Endodermal cell (in vitro differentiated cells): ENCODE data around the gene SYNE2. TPM values are rescaled to one million over a fixed set of nuclear protein-coding genes. Genes with fewer than 3 reads are reported as not detected.

Source experiments
- DNase-seq: peaks from one replicate; pipeline ENCODE4 v3.0.0-alpha.2; 2017
- H3K27ac ChIP-seq: 2 replicates; pipeline ENCODE4 v1.5.1; 2013; ENCODE audit warnings: mild to moderate bottlenecking, low read depth, low read length, moderate library complexity
- H3K27me3 ChIP-seq: 2 replicates; pipeline ENCODE4 v1.6.1; 2013; ENCODE audit warnings: mild to moderate bottlenecking, low read length, moderate library complexity; ENCODE audit not compliant: insufficient read depth, control insufficient read depth, poor library complexity, severe bottlenecking
- H3K36me3 ChIP-seq: 2 replicates; pipeline ENCODE4 v1.7.0; 2013; ENCODE audit warnings: mild to moderate bottlenecking, low read length, moderate library complexity; ENCODE audit not compliant: control insufficient read depth, insufficient read depth
- H3K4me1 ChIP-seq: one replicate; pipeline ENCODE4 v1.7.0; 2013; ENCODE audit warnings: low read length; ENCODE audit not compliant: control insufficient read depth, insufficient read depth
- H3K4me3 ChIP-seq: 2 replicates; pipeline ENCODE4 v1.5.1; 2013; ENCODE audit warnings: mild to moderate bottlenecking, low read length, moderate library complexity
- H3K9ac ChIP-seq: 2 replicates; pipeline ENCODE4 v1.6.1; 2013; ENCODE audit warnings: mild to moderate bottlenecking, low read length, moderate library complexity; ENCODE audit not compliant: poor library complexity, severe bottlenecking; ENCODE audit errors: extremely low read depth
- H3K9me3 ChIP-seq: 2 replicates; pipeline ENCODE4 v1.6.1; 2013; ENCODE audit warnings: mild to moderate bottlenecking, low read length, moderate library complexity; ENCODE audit not compliant: control insufficient read depth
- H3K27ac Mint-ChIP-seq: 2 replicates; pipeline ENCODE4 v1.8.0; 2020; ENCODE audit warnings: mixed read lengths
- H3K27me3 Mint-ChIP-seq: 2 replicates; pipeline ENCODE4 v1.8.0; 2021; ENCODE audit warnings: mild to moderate bottlenecking, mixed read lengths; ENCODE audit not compliant: insufficient read depth
- H3K36me3 Mint-ChIP-seq: 2 replicates; pipeline ENCODE4 v1.8.0; 2020; ENCODE audit warnings: low read depth, mixed read lengths
- H3K4me1 Mint-ChIP-seq: 2 replicates; pipeline ENCODE4 v1.8.0; 2020; ENCODE audit warnings: mixed read lengths
- H3K4me3 Mint-ChIP-seq: 2 replicates; pipeline ENCODE4 v1.8.0; 2020; ENCODE audit warnings: mild to moderate bottlenecking, moderate library complexity, mixed read lengths
- H3K9me3 Mint-ChIP-seq: 2 replicates; pipeline ENCODE4 v1.8.0; 2020; ENCODE audit warnings: mild to moderate bottlenecking, mixed read lengths
- CTCF ChIP-seq: fragments of 200-600 bp; sonication (generic); conservative IDR thresholded peaks from 2 replicates; pipeline ENCODE4 v1.5.0; 2021; ENCODE audit warnings: antibody characterized with exemption, mild to moderate bottlenecking
- WGBS, 2 experiments: methylation state at CpG; one replicate each; pipeline versions ENCODE4 v1.1.5 to v1.1.7; 2013; ENCODE audit warnings: missing lambda C conversion rate in 2 of 2, mixed read lengths in 1 of 2; ENCODE audit not compliant: insufficient coverage in 1 of 2, insufficient read length in 1 of 2; 5-methylcytosine and 5-hydroxymethylcytosine counted together
- total RNA-seq, 2 donors: library from RNA; stranded (reverse); fragmentation: NEBNext Ultra II Directional in 1 of 2; extraction: Animal tissue kit (Norgen Biotek cat#: 25700) in 1 of 2; gene quantifications; 2 replicates in 1 of 2; 3 replicates in 1 of 2; pipeline ENCODE4 v1.2.1, GENCODE V29; 2021

Gene SYNE2
- total RNA-seq, 2 donors from 2014 or later = 65.8 to 70.0 TPM

GRCh38 chr14:63981569-63981968, 128.8 kb downstream of the SYNE2 start:
- H3K4me3 Mint-ChIP-seq = no peak overlapping the region
- Histone ChIP-seq H3K27me3 (no peaks in the 10 kb centered on the region), H3K4me3 (no peak overlapping the region), H3K4me1 (no peaks in the 10 kb centered on the region), H3K9ac (no peak overlapping the region), H3K36me3 (peaks cover 28% of the 10 kb centered on the region), H3K9me3 (no peaks in the 10 kb centered on the region), H3K27ac (no peak overlapping the region)
- TF ChIP-seq CTCF = no peak
- no peaks in the 10 kb centered on the region for H3K4me1 Mint-ChIP-seq
- no peaks in the 10 kb centered on the region for H3K27me3 Mint-ChIP-seq
- H3K36me3 Mint-ChIP-seq = peaks cover 16% of the 10 kb centered on the region
- DNase-seq = no peak
- no peak overlapping the region for H3K27ac Mint-ChIP-seq
- no peaks in the 10 kb centered on the region for H3K9me3 Mint-ChIP-seq
- WGBS, 2 experiments = 83 to 100% methylated on average over 4 of the region's 4 CpGs

- H3K36me3 ChIP-seq = peaks cover 30% of the 10 kb centered on the region
- no peak overlapping the region for H3K27ac Mint-ChIP-seq
- no peak overlapping the region for H3K4me3 Mint-ChIP-seq
- H3K9me3 Mint-ChIP-seq = no peaks in the 10 kb centered on the region
- DNase-seq = no peak
- no peaks in the 10 kb centered on the region for H3K4me1 Mint-ChIP-seq
- H3K27me3 ChIP-seq = no peaks in the 10 kb centered on the region
- no peak overlapping the region for H3K4me3 ChIP-seq
- H3K9ac ChIP-seq = no peak overlapping the region
- H3K9me3 ChIP-seq = no peaks in the 10 kb centered on the region
- WGBS, 2 experiments = 94 to 100% methylated on average over 1 to 2 of the region's 3 CpGs
- TF ChIP-seq CTCF = no peak
- H3K36me3 Mint-ChIP-seq = peaks cover 16% of the 10 kb centered on the region
- H3K4me1 ChIP-seq = no peaks in the 10 kb centered on the region
- H3K27ac ChIP-seq = no peak overlapping the region
- H3K27me3 Mint-ChIP-seq = no peaks in the 10 kb centered on the region
Measured at GRCh38 chr14:63982156-63982555, 129.4 kb downstream of the SYNE2 start.

GRCh38 chr14:63982629-63983028, 129.8 kb downstream of the SYNE2 start:
- Mint-ChIP-seq H3K4me1 (no peaks in the 10 kb centered on the region), H3K4me3 (no peak overlapping the region), H3K27me3 (no peaks in the 10 kb centered on the region), H3K27ac (no peak overlapping the region), H3K36me3 (peaks cover 14% of the 10 kb centered on the region), H3K9me3 (no peaks in the 10 kb centered on the region)
- Histone ChIP-seq H3K9ac (no peak overlapping the region), H3K4me3 (no peak overlapping the region), H3K4me1 (no peaks in the 10 kb centered on the region), H3K27me3 (no peaks in the 10 kb centered on the region), H3K9me3 (no peaks in the 10 kb centered on the region), H3K36me3 (peaks cover 28% of the 10 kb centered on the region), H3K27ac (no peak overlapping the region)
- no peak for TF ChIP-seq CTCF
- DNase-seq = no peak
- 97 to 100% methylated on average over 2 to 3 of the region's 3 CpGs for WGBS, 2 experiments
